Skin epidermis (tissue), 12 donors: Measurements from ENCODE around the gene TTLL7.

Source experiments
- H3K27ac ChIP-seq, 21 experiments: fragments of 200-600 bp; sonication (generic) in 11 of 21; one replicate each; pipeline ENCODE4 v1.5.0; 2020; ENCODE audit warnings: mild to moderate bottlenecking in 3 of 21, inconsistent platforms in 2 of 21, moderate library complexity in 2 of 21
- H3K4me3 ChIP-seq, 7 experiments: fragments of 200-600 bp; sonication (generic) in 2 of 7; one replicate each; pipeline ENCODE4 v1.5.0; 2020; ENCODE audit warnings: inconsistent platforms in 2 of 7, mild to moderate bottlenecking in 2 of 7, moderate library complexity in 1 of 7

Gene TTLL7

GRCh38 chr1:83901547-83902155 lies 97.3 kb downstream of the TTLL7 start:
- no peak overlapping the region for H3K4me3 ChIP-seq
- H3K27ac ChIP-seq, result no peak overlapping the region

DNA sequence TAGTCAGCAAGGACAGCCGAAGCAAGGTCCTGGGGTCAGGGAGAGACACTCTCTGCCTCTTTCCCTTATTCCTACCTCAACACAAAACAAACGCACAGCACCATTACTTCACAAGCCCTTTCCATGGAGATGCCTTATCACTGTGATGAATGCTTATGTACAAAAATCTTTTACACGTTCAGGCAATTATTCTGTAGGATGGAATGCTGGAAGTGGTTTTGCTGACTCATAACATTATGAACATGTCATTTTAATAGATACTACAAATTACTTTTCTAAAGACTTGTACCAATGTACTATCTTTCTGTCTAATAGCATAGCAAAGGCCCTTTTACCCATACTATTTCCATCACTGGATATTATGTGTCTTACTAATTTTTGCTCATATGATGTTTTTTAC lies 98.4 kb downstream of the TTLL7 start:
- no peak overlapping the region for H3K4me3 ChIP-seq
- H3K27ac ChIP-seq, result no peak overlapping the region

DNA sequence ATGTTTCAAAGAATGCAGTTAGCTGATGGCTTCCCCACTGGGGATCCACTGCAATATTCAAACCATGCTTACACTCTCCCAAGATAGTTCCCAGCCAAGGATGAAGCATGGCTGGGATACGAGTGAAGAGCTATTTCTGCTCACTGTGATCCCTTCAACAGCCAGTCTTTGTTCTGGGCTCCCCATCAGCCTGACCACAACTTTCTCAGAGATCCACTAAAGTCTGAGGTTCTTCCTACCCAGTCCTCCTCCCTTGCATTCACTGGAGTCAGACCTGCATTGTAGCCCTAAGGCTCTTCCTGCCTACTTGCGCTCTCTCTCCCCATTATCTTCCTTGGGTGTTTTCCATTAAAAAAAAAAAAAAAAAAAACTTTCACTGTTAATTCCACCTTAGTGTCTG lies 101.4 kb downstream of the TTLL7 start:
- H3K27ac ChIP-seq, result no peak overlapping the region
- H3K4me3 ChIP-seq, result no peak overlapping the region

DNA sequence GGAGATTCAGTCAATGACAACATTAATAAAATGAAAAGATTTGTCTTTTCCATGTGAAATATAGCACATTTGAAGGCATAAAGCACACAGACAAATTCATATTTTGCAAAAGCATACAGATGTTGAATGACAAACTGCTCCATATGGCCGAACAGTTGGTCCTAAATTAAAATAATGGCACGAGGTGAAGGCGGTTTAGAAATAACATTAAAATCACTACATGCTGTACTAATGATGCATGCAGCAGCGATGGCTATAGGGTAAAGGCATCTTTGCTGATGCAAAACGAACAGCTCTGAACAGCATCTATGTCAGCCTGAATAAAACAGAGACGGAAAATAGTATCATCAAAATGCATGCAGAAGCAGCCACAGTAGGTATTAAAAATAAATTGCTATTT lies 102.6 kb downstream of the TTLL7 start:
- Histone ChIP-seq H3K4me3 (no peak overlapping the region), H3K27ac (no peak overlapping the region)

- no peak overlapping the region for H3K27ac ChIP-seq
- H3K4me3 ChIP-seq, result no peak overlapping the region
Measured at GRCh38 chr1:83889707-83890106, 109.2 kb downstream of the TTLL7 start.

- H3K27ac ChIP-seq, result no peak overlapping the region
- H3K4me3 ChIP-seq, result no peak overlapping the region
Measured at GRCh38 chr1:83887483-83887882, 111.4 kb downstream of the TTLL7 start.

GRCh38 chr1:83883979-83884378 lies 115.0 kb downstream of the TTLL7 start:
- Histone ChIP-seq H3K27ac (no peak overlapping the region), H3K4me3 (no peak overlapping the region)

DNA sequence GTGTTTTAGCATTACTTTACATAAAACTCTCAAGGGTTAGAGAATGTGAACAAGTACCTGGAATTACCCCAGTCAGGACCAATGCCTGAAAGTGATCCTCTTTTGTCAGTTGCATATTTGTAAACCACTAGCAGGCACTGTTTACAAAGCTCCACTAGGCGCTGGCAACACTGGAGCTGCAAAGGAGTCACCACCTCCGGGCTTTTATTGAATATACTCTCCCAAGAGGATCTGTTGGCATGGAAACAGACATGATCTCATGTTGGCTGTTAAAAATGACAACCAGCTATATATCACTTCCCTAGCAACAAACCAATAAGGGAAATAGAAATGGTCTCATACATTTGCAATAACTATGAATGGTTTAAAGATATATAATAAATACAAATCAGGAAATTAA lies 116.0 kb downstream of the TTLL7 start:
- Histone ChIP-seq H3K27ac (no peak overlapping the region), H3K4me3 (no peak overlapping the region)

- Histone ChIP-seq H3K4me3 (no peak overlapping the region), H3K27ac (no peak overlapping the region)
Measured at GRCh38 chr1:83872515-83872914, 126.4 kb downstream of the TTLL7 start.

DNA sequence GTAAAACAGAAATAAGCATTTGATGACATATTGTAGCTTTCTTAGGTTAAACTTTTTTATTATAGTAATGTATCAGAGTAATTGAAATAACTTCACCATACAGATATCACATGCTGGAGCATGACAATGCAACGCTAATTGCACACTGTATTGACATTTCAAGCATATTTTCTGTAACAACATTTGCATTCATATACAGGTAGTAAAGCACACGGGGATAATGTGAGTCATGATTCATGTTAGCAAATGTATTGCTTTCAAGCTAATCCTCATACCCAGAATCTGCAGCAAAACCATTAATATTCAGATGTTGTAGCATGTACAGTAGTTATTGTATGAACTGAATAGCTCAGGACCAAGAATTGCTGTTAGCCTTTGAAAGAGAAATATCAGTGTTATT lies 133.9 kb downstream of the TTLL7 start:
- Histone ChIP-seq H3K4me3 (no peak overlapping the region), H3K27ac (no peak overlapping the region)

DNA sequence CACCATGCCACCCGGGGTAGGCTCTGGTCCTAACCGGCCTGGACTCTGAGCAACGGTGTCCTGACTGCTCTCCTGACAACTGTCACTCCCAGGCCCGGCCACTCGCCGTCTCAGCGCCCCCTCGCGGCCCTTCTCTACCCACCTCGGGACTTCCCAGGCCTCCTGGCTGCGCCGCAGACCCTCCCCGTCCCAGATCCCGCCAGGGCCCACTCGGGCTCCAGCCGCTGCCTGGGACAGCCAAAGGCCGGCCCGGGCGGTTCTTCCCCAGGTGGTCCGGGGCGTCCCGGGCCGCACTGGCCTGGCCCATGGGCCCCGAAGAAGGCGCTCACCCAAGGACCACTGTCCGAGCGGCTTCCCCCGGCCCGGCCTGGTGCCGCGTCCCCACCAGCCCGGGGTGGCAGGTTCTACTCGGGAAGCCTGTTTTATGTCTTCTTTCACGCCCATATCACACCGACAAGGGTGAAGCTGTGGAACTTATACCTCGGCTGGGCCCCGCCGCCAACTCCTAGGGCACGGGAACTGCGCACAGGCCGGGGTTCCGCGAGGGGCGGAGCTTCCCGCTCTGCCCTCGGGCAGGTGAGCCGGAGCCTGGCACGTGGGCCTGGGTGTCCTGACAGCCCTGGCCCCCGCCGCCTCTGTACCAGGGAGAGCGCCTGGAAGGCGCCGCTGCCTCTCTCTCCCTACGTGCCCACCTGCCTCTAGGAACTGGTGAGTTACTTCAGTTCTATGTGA lies 138.3 kb downstream of the TTLL7 start:
- peak overlapping the region in 19 of 21 experiments; percentile 4 to 92 (median 75) for H3K27ac ChIP-seq
- peak overlapping the region; percentile 42 to 62 (median 54) for H3K4me3 ChIP-seq

DNA sequence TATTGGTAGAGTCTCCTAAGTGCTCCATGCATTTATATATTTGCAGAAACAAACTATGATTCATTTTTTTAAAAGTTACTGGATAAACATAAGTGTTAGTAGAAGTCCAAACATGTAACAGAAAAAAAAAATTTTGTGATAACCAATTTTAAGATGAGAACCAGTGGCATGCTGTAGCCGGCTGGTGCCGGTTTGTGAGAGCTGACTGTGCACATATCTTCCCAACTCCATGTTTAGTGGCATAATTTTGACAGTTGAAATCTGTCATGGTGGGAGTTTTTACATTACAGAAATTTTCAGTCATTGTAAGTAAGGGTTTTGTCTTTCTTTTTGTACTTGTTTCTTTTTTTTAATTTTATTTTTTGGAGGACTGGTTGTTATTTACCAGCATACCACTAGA lies 141.2 kb downstream of the TTLL7 start:
- H3K27ac ChIP-seq, result no peak overlapping the region
- no peak overlapping the region for H3K4me3 ChIP-seq

DNA sequence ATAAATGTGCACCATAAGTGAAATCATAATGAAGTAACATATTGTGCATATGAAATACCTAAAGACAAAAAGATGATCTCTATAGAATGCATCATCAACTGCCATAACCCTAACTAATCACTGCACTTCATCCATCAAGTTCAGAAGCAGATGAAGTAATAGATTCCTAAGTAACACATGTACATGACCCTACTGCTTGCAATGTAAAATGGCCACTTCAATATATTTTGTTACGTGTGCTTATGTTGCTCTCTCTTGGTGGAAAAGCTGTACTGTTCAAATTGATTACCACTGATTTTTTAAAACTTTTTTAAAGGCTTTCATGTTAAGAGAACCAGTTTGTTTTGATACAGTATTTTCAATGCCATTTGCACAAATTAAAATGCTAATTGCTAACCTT lies 141.8 kb downstream of the TTLL7 start:
- Histone ChIP-seq H3K4me3 (no peak overlapping the region), H3K27ac (no peak overlapping the region)

GRCh38 chr1:83856381-83856780 lies 142.6 kb downstream of the TTLL7 start:
- no peak overlapping the region for H3K27ac ChIP-seq
- no peak overlapping the region for H3K4me3 ChIP-seq

GRCh38 chr1:83854456-83854855 lies 144.5 kb downstream of the TTLL7 start:
- Histone ChIP-seq H3K4me3 (no peak overlapping the region), H3K27ac (no peak overlapping the region)

DNA sequence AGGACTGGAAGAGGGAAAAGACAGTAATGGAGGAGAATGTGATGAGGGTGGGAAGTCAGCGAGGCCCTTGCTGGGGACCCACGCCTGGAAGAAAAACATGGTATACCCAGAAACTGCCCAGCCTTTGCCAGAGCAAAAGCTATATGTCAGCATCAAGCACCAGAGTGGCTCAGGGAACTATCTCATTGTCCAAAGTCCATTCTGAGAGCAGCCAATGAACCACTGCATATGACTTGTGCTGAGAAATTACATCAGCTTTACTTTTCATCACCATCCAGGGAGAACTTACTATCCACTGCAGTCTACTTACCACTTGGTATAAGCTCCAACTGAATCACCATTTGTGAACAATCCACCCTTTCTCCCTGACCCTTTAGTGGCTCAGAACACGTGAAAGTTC lies 148.1 kb downstream of the TTLL7 start:
- no peak overlapping the region for H3K4me3 ChIP-seq
- H3K27ac ChIP-seq, result no peak overlapping the region

- no peak overlapping the region for H3K27ac ChIP-seq
- H3K4me3 ChIP-seq, result no peak overlapping the region
Measured at GRCh38 chr1:83849191-83850061, 149.5 kb downstream of the TTLL7 start.

- Histone ChIP-seq H3K27ac (no peak overlapping the region), H3K4me3 (no peak overlapping the region)
Measured at GRCh38 chr1:83846138-83846537, 152.8 kb downstream of the TTLL7 start.

DNA sequence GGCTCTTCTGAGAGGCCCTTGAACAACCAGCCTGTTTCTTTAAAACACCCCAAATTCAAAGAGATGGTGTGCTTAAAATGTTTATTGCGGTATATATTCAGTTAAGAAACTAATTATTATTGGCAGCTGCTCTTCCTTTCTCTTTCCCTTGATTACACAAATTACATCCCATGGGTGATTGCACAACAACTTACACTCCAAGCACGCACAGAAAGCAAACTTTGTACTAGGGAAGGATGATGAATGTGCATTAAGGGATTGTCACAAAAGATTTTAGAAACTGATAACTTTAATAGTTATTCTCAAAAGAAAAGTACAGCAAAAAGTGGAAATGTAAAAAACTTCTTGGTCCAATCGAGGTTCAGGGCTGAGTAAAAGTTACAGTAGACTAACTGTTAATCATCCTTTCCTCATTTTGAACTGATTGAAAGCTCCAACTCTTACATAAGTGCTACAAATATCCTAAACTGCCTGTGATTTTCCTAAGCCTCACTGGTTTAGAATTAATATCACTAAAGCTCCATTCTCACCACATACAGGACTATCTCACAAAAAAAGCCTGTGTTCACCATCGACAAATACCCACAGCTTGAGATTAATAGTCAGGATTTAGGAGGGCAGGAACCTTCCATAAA lies 153.4 kb downstream of the TTLL7 start:
- Histone ChIP-seq H3K27ac (no peak overlapping the region), H3K4me3 (no peak overlapping the region)

- H3K4me3 ChIP-seq, result no peak overlapping the region
- no peak overlapping the region for H3K27ac ChIP-seq
Measured at GRCh38 chr1:83844546-83844945, 154.4 kb downstream of the TTLL7 start.
